HEK293T (cell line): ENCODE measurements around the gene MARK4.

Experiments
- BHLHE40 ChIP-seq: fragments of 450-650 bp; IDR thresholded peaks from 2 replicates; pipeline ENCODE4 v1.6.1; 2016; ENCODE audit warnings: mild to moderate bottlenecking, moderate library complexity, borderline replicate concordance
- CTBP1 ChIP-seq: fragments of 450-650 bp; IDR thresholded peaks from 2 replicates; pipeline ENCODE4 v1.6.1; 2016; ENCODE audit warnings: borderline replicate concordance
- FOXA1 ChIP-seq: fragments of 450-650 bp; IDR thresholded peaks from 2 replicates; pipeline ENCODE4 v1.6.1; 2016; ENCODE audit warnings: mild to moderate bottlenecking
- FOXM1 ChIP-seq: fragments of 450-650 bp; IDR thresholded peaks from 2 replicates; pipeline ENCODE4 v1.6.1; 2017; ENCODE audit warnings: mild to moderate bottlenecking, borderline replicate concordance
- HDGF ChIP-seq: fragments of 450-650 bp; IDR thresholded peaks from 2 replicates; pipeline ENCODE4 v1.6.1; 2017; ENCODE audit warnings: antibody characterized with exemption, borderline replicate concordance
- NFRKB ChIP-seq: fragments of 450-650 bp; IDR thresholded peaks from 2 replicates; pipeline ENCODE4 v1.6.1; 2016; ENCODE audit warnings: mild to moderate bottlenecking, moderate library complexity
- PKNOX1 ChIP-seq: fragments of 450-650 bp; IDR thresholded peaks from 2 replicates; pipeline ENCODE4 v1.6.1; 2016
- SP1 ChIP-seq: fragments of 450-650 bp; IDR thresholded peaks from 2 replicates; pipeline ENCODE4 v1.6.1; 2017
- SUZ12 ChIP-seq: fragments of 450-650 bp; IDR thresholded peaks from 2 replicates; pipeline ENCODE4 v1.6.1; 2016; ENCODE audit warnings: mild to moderate bottlenecking
- TARDBP ChIP-seq: fragments of 450-650 bp; IDR thresholded peaks from 2 replicates; pipeline ENCODE4 v1.6.1; 2016
- ZNF384 ChIP-seq: fragments of 450-650 bp; IDR thresholded peaks from 2 replicates; pipeline ENCODE4 v1.6.1; 2016

- TF ChIP-seq ZNF384 (no peak), FOXA1 (no peak), FOXM1 (no peak), PKNOX1 (no peak), SP1 (no peak), BHLHE40 (no peak), HDGF (no peak), TARDBP (no peak), NFRKB (no peak), SUZ12 (no peak), CTBP1 (no peak)
Measured at GRCh38 chr19:45247136-45247535, 3.9 kb upstream of the MARK4 start.
